Parathyroid adenoma (tissue), 2 donors: ENCODE data around the gene DLG2.

ENCODE experiments used
- H2AFZ ChIP-seq: fragments of 300-600 bp; sonication (generic); one replicate; pipeline ENCODE4 v1.7.0; 2017; ENCODE audit warnings: antibody characterized with exemption, mild to moderate bottlenecking
- H3K27ac ChIP-seq: fragments of 300-600 bp; sonication (generic); one replicate; pipeline ENCODE4 v1.7.0; 2017
- H3K27me3 ChIP-seq: fragments of 300-600 bp; sonication (generic); one replicate; pipeline ENCODE4 v1.7.0; 2017; ENCODE audit warnings: low read length; ENCODE audit not compliant: control insufficient read depth, insufficient read depth
- H3K36me3 ChIP-seq: fragments of 300-600 bp; sonication (generic); one replicate; pipeline ENCODE4 v1.7.0; 2017; ENCODE audit warnings: low read length; ENCODE audit not compliant: control insufficient read depth, insufficient read depth
- H3K4me1 ChIP-seq: fragments of 300-600 bp; sonication (generic); one replicate; pipeline ENCODE4 v1.7.0; 2017; ENCODE audit warnings: control low read depth
- H3K4me2 ChIP-seq: fragments of 300-600 bp; sonication (generic); one replicate; pipeline ENCODE4 v1.7.0; 2017; ENCODE audit warnings: low read length
- H3K4me3 ChIP-seq: fragments of 300-600 bp; sonication (generic); one replicate; pipeline ENCODE4 v1.7.0; 2017; ENCODE audit warnings: low read depth, low read length
- H3K79me2 ChIP-seq: fragments of 300-600 bp; sonication (generic); one replicate; pipeline ENCODE4 v1.7.0; 2017; ENCODE audit warnings: control low read depth
- H3K9ac ChIP-seq: fragments of 300-600 bp; sonication (generic); one replicate; pipeline ENCODE4 v1.7.0; 2017; ENCODE audit warnings: mild to moderate bottlenecking
- H3K9me3 ChIP-seq: fragments of 300-600 bp; sonication (generic); one replicate; pipeline ENCODE4 v1.7.0; 2017; ENCODE audit warnings: low read length; ENCODE audit not compliant: control insufficient read depth
- CTCF ChIP-seq: fragments of 300-600 bp; sonication (generic); IDR thresholded peaks from one replicate; pipeline ENCODE4 v1.7.0; 2017; ENCODE audit warnings: antibody characterized with exemption, mild to moderate bottlenecking
- donor health status: primary hyperparathyroidism.

Gene DLG2

DNA sequence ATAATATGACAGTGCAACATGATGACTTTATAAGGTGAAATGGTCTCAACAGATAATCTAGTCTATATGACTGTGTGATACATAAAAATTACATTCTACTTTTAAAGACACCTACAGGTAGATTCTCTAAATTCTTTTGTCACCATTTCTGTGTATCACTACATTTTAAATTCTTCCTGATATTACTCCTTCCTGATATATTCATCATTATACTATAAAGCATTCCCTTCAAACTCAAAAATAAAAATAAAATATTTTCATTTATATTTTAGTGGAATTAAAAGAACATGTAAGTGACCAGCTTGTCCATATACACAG is 1062.3 kb downstream of the DLG2 start:
- H2AFZ ChIP-seq = no peak overlapping the region
- no peak overlapping the region for H3K9ac ChIP-seq
- no peak for TF ChIP-seq CTCF
- no peaks in the 10 kb centered on the region for H3K9me3 ChIP-seq
- H3K4me2 ChIP-seq = no peak overlapping the region
- no peaks in the 10 kb centered on the region for H3K4me1 ChIP-seq
- H3K4me3 ChIP-seq = no peak overlapping the region
- no peak overlapping the region for H3K27ac ChIP-seq
- no peaks in the 10 kb centered on the region for H3K79me2 ChIP-seq
- no peaks in the 10 kb centered on the region for H3K36me3 ChIP-seq
- no peaks in the 10 kb centered on the region for H3K27me3 ChIP-seq

- Histone ChIP-seq H3K79me2 (no peaks in the 10 kb centered on the region), H3K9ac (no peak overlapping the region), H2AFZ (no peak overlapping the region), H3K4me3 (no peak overlapping the region), H3K36me3 (no peaks in the 10 kb centered on the region), H3K4me1 (no peaks in the 10 kb centered on the region), H3K4me2 (no peak overlapping the region), H3K27ac (no peak overlapping the region), H3K27me3 (no peaks in the 10 kb centered on the region), H3K9me3 (no peaks in the 10 kb centered on the region)
- peak; percentile 62 for TF ChIP-seq CTCF
These were observed 1062.8 kb downstream of the DLG2 start for GRCh38 chr11:84564180-84564866.

- Histone ChIP-seq H3K27me3 (no peaks in the 10 kb centered on the region), H3K4me1 (no peaks in the 10 kb centered on the region), H3K4me3 (no peak overlapping the region), H3K27ac (no peak overlapping the region), H3K9me3 (no peaks in the 10 kb centered on the region), H3K4me2 (no peak overlapping the region), H3K9ac (no peak overlapping the region), H3K36me3 (no peaks in the 10 kb centered on the region), H3K79me2 (no peaks in the 10 kb centered on the region), H2AFZ (no peak overlapping the region)
- no peak for TF ChIP-seq CTCF
These were observed 1063.8 kb downstream of the DLG2 start for GRCh38 chr11:84563356-84563755.

DNA sequence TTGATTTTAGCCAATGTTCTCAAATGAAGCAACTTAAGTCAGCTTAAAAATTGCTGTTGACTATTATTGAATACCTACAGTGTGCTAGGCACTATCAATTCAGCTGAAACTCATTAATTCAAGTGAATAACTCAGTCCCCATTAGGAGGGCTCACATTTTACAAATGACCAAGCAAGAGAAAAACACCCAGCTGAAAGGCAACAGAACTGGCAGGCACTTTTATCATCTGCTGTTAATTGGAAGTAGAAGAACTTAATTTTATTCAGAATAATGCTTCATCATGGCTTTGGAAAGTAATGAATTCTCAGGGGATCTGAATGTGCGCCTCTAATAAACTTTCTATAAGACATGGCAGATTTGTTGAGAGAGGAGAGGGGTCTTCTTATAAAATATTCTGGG is 1066.9 kb downstream of the DLG2 start:
- H3K4me2 ChIP-seq = no peak overlapping the region
- no peak overlapping the region for H3K27ac ChIP-seq
- no peak for TF ChIP-seq CTCF
- no peaks in the 10 kb centered on the region for H3K9me3 ChIP-seq
- H3K4me3 ChIP-seq = no peak overlapping the region
- H3K27me3 ChIP-seq = no peaks in the 10 kb centered on the region
- no peak overlapping the region for H2AFZ ChIP-seq
- no peak overlapping the region for H3K9ac ChIP-seq
- H3K36me3 ChIP-seq = no peaks in the 10 kb centered on the region
- H3K79me2 ChIP-seq = no peaks in the 10 kb centered on the region
- H3K4me1 ChIP-seq = no peaks in the 10 kb centered on the region
